HS-27A (cell line): Measurements from ENCODE around the gene KCNQ2.
"Not testable (repeated sequence)": the region's sequence is repeated elsewhere in the genome, so short reads cannot be mapped to it uniquely, and the experiment has no call there.

Experiments
- DNase-seq: peaks from one replicate; pipeline ENCODE4 v3.0.0-alpha.2; 2012; ENCODE audit warnings: low read depth, missing footprints

Gene KCNQ2

DNA sequence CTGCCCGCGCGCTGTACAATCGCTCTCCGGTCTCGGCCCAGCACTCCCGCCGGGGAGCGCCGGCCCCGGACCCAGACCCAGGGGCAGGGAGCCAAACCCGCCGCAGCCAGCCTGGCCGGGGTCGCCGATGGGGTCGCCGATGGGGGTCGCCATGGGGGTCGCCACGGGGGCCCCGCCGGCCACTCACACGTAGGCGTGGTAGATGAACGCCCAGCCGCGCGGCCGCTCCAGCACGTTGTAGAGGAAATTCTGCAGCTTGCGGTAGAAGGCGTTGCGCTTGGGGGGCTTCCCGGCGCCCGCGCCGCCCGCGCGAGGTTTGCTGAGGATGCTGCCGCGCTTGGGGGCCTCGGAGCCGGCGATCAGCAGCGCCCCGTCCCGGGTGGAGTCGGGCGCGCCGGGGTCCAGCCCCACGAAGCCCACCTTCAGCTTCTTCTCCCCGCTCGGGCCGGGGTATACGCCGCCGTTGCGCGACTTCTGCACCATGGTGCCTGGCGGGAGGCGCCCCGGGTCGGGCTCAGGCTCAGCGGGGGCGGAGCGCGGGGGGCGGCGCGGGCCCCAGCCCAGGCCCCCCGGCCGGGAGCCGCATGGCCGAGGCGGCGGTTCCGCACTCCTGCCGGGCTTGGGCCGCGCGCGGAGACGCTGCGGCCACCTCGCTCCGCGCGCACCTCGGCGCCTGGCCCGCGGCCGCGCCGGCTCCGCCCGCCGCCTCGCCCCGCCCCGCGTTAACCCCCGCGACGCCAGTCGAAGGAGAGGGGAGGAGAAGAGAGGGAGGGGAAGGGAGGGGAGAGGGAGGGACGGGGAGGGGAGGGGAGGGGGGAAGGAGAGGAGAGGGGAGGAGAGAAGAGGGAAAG is at the start of gene KCNQ2:
KCNQ2 (minus strand) TSS at position 675 of the 851 bp plus-strand sequence; CDS start at position 483, 192 bp downstream.
- DNase-seq, result no peak

- DNase-seq, result no peak
Measured at GRCh38 chr20:63521602-63522001, 49.1 kb upstream of the KCNQ2 start.

DNA sequence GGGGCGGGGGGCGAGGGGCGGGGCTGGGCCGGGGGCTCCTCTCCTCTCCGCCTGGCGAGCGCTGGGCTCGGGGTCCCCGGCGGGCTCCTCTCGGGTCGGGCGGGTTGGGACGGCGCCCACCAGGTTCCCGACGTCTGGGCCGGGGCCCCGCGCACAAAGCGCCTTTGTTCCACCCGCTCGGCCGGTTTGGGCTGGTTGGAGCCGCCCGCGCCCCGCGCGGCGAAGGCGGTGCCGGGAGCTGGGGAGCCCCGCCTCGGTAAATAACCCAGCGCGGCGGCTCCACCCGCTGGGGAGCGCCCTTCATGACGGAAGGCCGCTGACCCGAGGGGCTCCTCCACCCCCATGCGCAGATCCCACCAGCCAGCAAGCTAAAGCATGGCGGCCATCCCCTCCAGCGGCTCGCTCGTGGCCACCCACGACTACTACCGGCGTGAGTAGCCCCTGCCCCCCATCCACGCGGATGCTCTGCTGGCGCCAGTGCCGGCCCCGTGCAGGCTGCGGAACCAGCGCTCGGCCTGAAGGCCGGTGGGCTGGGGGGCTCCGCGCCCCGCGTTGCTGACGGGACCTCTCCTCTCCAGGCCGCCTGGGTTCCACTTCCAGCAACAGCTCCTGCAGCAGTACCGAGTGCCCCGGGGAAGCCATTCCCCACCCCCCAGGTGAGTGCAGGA is 48.6 kb upstream of the KCNQ2 start:
- peak; percentile 27 for DNase-seq

DNA sequence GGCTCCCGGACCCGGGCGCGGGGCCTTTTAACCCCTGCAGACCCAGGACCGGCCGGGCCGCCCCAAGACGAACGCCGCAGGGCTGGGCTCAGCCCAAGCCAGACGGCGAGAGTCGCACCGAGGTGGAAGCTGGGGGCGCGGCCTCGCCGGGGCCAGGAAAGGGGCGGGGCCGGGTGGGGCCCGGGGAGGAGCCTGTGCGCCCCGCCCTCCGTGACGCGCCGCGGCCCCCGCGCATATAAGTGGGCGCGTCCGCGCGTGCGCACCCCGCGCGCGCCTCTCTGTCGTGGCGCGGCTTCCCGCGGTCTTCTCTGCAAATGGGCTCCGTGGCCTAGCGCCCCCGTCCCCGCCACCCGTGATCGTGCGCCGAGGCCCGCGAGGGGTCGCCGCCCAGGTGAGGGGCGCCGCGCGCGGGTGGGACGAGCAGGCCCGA is 48.1 kb upstream of the KCNQ2 start, which contains the start of gene PPDPF:
PPDPF (plus strand) TSS at position 262 of the 430 bp plus-strand sequence. CDS start 544 bp downstream, outside the sequence.
- peak; percentile 41 for DNase-seq

DNA sequence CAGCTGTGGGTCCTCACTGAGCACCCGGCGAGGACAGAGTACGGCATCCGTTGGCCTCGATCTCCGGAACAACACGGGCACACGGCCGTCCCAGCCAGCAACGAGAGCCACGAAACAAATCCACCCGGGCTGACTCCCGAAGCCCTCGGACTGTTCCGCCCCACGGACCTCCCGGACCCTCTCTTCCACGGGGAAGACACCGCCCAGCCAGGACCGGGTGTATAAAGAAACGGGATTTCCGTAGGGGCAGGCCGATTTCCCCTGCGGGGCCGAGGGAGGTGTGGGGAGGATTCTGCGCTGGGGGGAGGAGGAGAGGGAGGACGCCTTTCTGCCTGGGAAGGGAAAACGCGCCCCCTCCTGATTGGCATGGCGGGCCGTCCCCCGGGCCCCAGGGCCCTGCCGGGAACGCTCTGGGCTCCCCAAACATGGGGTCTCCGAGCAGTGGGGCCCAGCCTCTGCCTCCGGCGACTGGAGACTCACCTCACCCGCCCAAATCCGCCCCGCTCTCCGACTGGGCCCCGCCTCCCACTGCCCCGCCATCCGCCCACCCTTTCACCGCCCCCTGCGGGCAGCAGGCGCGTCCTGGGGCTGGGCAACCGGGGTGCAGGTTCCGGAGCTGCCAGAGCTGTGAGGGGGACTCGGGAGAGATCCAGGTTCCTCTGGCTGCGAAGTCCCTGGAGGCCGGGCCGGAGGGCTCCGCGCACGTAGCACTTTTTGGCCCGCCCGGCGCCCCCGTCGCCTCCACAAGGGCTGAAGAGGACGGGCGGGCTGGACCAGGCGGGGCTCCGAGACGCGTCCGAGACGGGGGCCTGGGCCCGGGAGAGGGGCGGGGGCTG is 47.4 kb upstream of the KCNQ2 start:
- peak; percentile 39 for DNase-seq

- DNase-seq, result no peak
Measured at GRCh38 chr20:63518946-63519667, 46.7 kb upstream of the KCNQ2 start.

GRCh38 chr20:63518351-63518861 is 46.0 kb upstream of the KCNQ2 start:
- DNase-seq, result no peak

GRCh38 chr20:63517376-63518309 is 45.2 kb upstream of the KCNQ2 start:
- DNase-seq, result no peak

- DNase-seq, result not testable (repeated sequence)
Measured at GRCh38 chr20:63514520-63514919, 42.1 kb upstream of the KCNQ2 start.

GRCh38 chr20:63513207-63513606 is 40.8 kb upstream of the KCNQ2 start:
- no peak for DNase-seq

GRCh38 chr20:63509088-63509564 is 36.7 kb upstream of the KCNQ2 start:
- no peak for DNase-seq

DNA sequence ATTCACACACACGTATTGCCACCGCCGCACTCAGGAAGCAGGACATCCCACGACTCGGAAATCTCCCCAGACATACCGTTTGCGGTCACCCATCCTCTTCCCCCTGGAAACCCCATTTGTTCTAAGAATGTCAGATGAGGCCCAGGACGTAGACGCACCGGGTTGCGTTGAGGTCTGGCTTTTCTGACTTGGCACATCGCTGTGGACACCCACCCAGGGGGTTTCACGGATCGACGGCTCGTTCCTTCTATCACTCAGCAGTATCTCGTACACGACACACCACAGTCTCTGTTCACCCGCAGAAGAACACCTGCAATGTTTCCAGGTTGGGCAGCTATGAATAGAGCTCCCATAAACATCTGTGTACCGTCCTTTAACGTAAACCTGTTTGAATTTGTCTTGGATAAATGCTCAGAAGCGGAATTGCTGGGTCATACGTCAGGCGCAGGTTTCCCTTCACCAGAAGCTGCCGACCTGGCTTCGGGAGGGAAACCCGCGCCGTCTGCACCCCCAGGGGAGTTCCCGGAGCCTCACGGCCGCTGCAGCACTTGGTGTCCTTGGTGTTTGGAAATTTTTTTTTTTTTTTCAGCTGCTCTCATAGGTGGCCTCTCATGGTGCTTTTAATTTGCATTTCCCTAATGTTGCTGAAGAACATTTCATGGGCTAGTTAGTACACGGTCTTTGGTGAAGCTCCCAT is 35.8 kb upstream of the KCNQ2 start:
- DNase-seq, result no peak

DNA sequence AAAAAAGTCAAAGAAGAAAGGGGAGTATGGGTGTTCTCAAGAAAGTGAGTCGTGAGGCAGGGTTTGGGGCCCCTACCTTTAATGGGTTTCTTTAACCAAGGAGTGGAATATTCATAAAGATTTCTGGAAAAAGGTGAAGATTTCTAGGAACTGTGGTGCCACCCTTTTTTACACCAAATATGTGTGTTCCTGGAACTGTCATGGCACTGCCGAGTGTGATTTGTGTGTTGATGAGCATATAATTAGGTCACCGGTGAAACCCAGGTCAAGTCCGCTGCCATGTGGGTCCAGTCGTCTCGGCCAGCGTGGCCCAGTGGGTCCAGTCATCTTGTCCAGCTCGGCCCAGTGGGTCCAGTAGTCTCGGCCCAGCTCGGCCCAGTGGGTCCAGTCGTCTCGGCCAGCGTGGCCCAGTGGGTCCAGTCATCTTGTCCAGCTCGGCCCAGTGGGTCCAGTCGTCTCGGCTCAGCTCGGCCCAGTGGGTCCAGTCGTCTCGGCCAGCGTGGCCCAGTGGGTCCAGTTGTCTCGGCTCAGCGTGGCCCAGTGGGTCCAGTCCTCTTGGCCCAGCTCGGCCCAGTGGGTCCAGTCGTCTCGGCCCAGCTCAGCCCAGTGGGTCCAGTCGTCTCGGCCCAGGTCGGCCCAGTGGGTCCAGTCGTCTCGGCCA is 34.8 kb upstream of the KCNQ2 start:
- no peak for DNase-seq

DNA sequence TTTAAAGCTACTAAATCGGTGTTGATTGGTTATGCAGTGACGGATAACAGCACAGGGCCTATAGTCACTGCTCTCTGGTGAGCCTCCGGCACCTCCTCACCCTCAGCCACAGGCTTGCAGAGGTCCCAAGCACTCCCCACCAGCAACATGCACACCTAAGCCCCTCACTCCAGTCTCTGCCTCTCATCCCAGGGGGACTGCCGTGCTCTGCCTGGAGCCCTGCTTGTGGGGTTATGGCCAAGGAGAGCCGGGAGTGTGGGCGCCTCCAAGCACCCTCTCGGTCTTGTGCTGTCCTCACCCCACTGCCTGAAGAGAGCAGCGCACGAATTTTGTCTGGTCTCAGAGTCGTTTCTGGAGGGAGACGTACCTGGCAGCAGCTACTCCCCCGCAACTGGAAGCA is 33.3 kb upstream of the KCNQ2 start:
- DNase-seq, result no peak

- no peak for DNase-seq
Measured at GRCh38 chr20:63505281-63505680, 32.8 kb upstream of the KCNQ2 start.

DNA sequence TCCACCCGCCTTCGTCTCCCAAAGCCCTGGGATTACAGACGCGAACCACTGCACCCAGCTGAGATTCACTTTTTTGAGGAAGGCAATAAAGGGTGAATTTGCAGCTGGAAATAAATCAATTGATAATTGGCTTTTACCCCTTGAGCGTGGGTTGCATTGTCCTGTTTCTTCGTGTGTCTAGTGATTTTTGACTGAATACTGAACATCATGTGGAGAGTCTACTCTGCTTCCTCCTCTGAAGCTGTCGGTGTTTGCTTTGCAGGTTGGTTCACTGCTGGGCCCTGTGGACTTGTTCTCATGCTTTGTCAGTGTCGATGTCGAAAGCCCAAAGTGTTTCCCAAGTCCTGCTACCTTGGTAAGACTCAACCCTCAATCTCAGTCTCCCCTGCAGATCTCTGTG is 32.2 kb upstream of the KCNQ2 start:
- DNase-seq, result no peak

- no peak for DNase-seq
Measured at GRCh38 chr20:63503524-63503923, 31.1 kb upstream of the KCNQ2 start.

- no peak for DNase-seq
Measured at GRCh38 chr20:63502671-63503172, 30.3 kb upstream of the KCNQ2 start.
